LNCAP (cell line): ENCODE measurements around the gene ADIPOR2.

Experiments
- TF ChIP-seq, protein P1 (sequence below): fragments of 450-650 bp; IDR thresholded peaks from 2 replicates; pipeline ENCODE4 v1.5.1; 2017; ENCODE audit warnings: mild to moderate bottlenecking

ADIPOR2 gene

DNA sequence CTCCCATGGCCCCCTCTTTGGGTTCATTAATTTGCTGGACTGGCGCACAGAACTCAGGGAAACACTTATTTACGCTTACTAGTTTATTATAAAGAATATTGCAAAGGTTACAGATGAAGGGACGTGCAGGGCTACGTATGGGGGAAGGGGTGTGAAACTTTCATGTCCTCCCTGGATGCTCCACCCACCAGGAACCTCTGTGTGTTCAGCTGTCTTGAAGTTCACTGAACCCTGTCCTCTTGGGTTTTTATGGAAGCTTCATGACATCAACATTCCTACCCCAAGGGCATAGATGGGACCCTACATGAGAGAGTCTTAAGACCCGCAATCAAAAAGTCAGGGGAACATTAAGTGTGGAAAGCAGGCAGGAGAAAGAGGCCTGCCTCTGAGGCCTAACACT is 58.1 kb downstream of the ADIPOR2 start:
- TF ChIP-seq, protein P1, sequence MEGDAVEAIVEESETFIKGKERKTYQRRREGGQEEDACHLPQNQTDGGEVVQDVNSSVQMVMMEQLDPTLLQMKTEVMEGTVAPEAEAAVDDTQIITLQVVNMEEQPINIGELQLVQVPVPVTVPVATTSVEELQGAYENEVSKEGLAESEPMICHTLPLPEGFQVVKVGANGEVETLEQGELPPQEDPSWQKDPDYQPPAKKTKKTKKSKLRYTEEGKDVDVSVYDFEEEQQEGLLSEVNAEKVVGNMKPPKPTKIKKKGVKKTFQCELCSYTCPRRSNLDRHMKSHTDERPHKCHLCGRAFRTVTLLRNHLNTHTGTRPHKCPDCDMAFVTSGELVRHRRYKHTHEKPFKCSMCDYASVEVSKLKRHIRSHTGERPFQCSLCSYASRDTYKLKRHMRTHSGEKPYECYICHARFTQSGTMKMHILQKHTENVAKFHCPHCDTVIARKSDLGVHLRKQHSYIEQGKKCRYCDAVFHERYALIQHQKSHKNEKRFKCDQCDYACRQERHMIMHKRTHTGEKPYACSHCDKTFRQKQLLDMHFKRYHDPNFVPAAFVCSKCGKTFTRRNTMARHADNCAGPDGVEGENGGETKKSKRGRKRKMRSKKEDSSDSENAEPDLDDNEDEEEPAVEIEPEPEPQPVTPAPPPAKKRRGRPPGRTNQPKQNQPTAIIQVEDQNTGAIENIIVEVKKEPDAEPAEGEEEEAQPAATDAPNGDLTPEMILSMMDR = no peak

DNA sequence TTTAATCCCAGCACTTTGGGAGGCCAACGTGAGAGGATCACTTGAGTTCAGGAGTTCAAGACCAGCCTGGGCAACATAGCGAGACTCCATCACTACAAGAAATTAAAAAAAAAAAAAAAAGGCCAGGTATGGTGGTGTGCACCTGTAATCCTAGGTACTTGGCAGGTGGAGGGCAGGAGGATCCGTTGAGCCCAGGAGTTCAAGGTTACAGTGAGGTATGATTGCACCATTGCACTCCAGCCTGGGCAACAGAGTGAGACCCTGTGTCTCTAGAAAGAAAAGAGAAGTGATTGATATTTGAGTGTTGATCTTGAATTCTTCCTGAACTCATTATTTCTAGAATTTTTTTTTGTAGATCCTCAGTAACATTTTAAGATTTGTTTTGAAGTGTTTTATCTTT is 59.4 kb downstream of the ADIPOR2 start:
- TF ChIP-seq, protein P1 = no peak

DNA sequence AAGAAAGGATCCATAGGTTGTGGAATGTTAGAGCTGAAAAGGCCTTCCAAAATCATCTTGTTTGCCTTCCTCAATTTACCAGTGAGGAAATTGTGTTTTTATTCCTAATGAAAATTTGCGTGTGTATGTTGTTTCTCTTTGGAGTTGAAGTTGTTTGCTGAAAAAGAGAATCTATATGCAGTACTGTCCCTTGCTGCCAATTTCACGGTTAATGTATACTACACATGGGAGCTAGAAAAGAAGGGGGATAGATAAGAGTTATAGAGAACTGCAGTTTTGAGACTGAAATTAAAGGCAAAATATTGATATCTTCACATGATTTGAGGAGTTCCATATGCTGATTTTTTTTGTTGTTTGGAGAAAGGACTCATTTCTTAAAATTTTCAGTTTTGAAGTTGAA is 67.5 kb downstream of the ADIPOR2 start:
- TF ChIP-seq, protein P1 = no peak

DNA sequence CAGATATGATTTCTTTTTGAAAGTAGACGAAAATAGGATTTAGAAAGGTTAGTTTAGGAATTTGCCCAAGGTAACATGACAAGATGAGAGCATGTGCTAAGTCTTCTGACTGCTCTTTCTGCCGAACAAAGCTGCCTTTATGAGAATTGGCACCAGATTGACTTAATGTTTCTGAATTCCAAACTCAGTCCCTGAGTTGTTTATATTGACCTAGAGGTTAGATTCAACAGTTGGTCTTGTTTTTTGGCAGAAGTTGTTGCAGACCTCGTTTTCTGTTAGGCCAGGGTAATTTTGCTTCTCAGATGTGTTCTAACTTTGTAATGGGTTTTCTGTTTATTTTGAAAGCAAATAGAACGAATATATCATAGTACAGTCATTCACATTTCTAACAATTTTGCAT is 68.0 kb downstream of the ADIPOR2 start:
- TF ChIP-seq, protein P1 = no peak

DNA sequence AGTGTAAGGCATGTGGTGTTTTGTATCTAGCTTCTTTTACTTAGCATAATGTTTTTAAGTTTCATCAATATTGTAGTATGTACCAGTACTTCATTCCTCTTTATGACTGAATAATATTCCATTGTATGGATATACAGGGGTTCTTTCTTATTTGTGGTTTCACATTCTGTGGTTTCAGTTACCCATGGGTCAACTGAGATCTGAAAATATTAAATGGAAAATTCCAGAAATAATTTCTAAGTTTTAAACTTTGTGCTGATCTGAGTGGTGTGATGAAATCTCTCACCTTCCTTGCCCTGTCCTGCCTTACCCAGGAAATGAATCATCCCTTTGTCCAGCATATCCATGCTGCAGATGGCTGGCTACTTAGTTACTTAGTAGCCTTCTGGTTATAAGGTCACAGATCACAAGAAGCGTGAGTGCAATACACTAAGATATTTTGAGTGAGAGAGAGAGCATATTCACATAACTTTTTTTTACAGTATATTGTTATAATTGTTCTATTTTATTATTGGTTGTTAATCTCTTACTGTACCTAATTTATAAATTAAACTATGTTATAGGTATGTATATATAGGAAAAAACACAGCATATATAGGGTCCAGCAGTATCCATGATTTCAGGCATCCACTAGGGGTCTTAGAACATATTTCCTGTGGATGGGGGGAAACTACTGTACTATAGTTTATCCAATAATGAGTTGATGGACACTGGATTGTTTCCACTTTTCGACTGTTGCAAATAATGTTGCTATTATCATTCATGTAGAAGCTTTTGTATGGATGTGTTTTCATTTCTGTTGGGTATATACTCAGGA is 69.9 kb downstream of the ADIPOR2 start:
- TF ChIP-seq, protein P1 = no peak

DNA sequence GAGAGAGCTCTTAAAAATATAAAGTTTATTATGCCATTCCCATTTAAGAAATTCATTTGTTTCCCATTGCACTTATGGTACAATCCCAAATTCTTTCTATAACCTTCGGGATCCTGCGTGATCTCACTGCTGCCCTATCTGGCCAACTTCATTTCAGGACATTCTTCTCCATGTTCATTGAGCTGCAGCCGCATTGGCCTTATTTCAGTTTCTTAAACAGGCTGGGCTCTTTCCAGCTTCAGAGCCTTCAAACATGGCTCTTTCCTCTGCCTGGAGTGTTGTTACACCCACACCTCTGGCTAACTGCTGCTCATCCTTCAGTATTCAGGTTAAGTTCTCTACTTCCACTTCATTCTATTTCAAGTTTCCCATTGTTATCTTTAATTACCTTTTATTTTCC is 71.0 kb downstream of the ADIPOR2 start:
- TF ChIP-seq, protein P1 = no peak

DNA sequence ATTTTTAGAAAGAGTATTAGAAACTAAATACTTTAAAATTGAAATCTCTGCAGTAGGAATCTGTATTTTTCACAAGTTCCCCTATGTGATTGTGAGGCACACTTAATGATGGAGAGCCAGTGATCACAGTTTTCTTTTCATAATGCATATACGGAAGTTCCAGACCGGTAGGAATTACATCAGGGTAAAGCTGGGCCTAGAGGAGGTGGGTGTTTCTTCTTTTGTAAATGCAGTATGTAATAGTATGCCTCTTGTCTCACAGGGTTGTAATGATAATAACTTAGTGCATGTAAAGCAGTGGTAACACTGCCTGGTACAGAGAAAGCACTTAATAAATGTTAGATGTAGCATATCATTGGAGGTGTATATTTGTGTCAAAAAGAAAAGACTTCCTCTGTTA is 72.3 kb downstream of the ADIPOR2 start:
- TF ChIP-seq, protein P1 = no peak
